Fibroblast of villous mesenchyme (primary cell): Measurements from ENCODE around the gene SP5. TPM values are rescaled to one million over a fixed set of nuclear protein-coding genes. Genes with fewer than 3 reads are reported as not detected.
"Not testable (repeated sequence)": the region's sequence is repeated elsewhere in the genome, so short reads cannot be mapped to it uniquely, and the experiment has no call there.

Experiments
- DNase-seq: peaks from one replicate; pipeline ENCODE4 v3.0.0-alpha.2; 2010; ENCODE audit warnings: low read depth
- H3K4me3 ChIP-seq: 2 replicates; pipeline ENCODE4 v1.5.1; 2011; ENCODE audit warnings: low read depth, mild to moderate bottlenecking, low read length
- total RNA-seq: library from RNA; depleted of rRNA; stranded (reverse); fragments of >200 nt; gene quantifications from 2 replicates; pipeline ENCODE4 v1.2.3, GENCODE V29; 2012
- TF ChIP-seq, protein P1 (sequence below): IDR thresholded peaks from 2 replicates; pipeline ENCODE4 v1.5.1; 2012; ENCODE audit warnings: low read depth, mild to moderate bottlenecking, low read length; ENCODE audit not compliant: insufficient read depth

Gene SP5
- total RNA-seq, 1 donor = not detected

DNA sequence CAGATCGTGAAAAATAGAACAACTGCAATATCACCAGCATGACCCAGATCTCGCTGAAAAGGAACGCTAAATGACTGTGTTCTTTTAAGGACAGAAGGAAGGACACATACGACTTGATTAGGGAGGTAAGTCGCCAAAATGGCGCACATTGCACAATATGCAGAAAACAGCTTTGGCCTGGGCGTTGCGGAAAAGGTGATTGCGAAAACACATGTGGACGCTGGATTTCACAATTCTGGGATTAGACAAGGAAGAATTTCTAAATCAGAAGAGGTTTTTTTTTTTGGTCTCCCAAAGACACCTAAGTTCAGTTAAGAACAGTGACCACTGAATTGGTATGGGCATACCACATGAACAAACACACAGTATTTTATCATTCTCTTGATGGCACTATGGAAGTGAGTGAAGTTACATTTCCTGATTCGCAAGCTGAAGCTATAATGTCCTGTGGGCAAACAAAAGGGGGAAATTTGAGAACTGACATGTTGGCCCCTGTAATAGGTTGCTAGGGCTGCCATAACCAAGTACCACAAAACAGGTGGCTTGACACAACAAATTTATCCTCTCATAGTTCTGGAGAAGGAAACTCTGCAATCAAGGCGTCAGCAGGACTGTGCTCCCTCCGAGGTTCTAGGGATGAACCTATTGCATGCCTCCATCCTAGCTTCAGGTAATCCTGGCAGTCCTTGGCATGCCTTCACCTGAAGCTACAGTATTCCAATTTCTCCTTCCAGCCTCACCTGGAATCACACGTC lies 29.3 kb downstream of the SP5 start:
- DNase-seq = peak; percentile 90
- H3K4me3 ChIP-seq = no peak overlapping the region
- TF ChIP-seq, protein P1, sequence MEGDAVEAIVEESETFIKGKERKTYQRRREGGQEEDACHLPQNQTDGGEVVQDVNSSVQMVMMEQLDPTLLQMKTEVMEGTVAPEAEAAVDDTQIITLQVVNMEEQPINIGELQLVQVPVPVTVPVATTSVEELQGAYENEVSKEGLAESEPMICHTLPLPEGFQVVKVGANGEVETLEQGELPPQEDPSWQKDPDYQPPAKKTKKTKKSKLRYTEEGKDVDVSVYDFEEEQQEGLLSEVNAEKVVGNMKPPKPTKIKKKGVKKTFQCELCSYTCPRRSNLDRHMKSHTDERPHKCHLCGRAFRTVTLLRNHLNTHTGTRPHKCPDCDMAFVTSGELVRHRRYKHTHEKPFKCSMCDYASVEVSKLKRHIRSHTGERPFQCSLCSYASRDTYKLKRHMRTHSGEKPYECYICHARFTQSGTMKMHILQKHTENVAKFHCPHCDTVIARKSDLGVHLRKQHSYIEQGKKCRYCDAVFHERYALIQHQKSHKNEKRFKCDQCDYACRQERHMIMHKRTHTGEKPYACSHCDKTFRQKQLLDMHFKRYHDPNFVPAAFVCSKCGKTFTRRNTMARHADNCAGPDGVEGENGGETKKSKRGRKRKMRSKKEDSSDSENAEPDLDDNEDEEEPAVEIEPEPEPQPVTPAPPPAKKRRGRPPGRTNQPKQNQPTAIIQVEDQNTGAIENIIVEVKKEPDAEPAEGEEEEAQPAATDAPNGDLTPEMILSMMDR = no peak

DNA sequence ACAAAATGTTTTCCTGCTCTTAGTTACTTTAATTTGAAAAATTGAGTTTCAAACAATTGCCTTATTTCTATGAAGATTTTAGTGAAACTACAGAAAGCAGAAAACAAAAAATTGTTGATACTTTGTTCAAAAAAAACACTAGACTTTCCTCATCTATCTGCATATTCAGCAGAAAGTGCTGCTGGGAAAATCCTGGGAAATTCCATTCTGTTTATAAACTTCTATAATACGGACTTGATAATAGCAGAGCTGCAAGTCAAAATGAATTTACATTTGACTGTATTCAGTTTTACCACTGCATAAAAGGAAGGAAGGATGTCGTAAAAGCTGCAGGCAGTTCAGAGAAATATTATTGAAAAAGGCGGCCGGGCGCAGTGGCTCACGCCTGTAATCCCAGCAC lies 30.2 kb downstream of the SP5 start:
- TF ChIP-seq, protein P1 = no peak
- no peak overlapping the region for H3K4me3 ChIP-seq
- no peak for DNase-seq

DNA sequence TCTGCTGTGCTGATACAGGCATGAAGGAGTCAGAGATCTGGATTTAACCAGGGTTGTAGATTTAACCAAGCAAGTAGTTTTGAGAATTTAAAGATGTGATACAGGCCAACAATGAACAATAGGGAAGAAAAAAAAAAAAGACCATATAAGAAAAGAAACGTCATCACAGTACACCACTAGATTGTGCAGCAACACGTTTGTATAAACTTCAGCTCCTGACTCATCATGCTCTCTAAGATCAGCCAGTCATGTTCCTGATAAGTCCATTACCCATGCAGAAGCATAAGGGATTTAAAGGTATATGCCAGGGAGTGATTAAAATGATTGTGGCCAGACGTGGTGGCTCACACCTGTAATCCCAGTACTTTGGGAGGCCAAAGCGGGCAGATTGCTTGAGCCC lies 32.8 kb downstream of the SP5 start:
- TF ChIP-seq, protein P1 = no peak
- no peak overlapping the region for H3K4me3 ChIP-seq
- peak; percentile 66 for DNase-seq

DNA sequence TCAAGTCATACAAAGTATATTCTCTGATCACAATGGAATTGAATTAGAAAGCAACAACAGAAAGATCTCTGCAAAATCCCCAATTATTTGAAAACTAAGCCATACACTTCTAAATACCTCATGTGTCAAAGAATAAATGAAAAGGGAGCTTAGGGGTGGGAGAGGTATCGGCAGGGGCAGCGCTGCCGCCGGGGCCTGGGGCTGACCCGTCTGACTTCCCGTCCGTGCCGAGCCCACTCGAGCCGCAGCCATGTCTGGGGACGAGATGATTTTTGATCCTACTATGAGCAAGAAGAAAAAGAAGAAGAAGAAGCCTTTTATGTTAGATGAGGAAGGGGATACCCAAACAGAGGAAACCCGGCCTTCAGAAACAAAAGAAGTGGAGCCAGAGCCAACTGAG lies 36.4 kb downstream of the SP5 start:
- not testable (repeated sequence) for H3K4me3 ChIP-seq, DNase-seq

DNA sequence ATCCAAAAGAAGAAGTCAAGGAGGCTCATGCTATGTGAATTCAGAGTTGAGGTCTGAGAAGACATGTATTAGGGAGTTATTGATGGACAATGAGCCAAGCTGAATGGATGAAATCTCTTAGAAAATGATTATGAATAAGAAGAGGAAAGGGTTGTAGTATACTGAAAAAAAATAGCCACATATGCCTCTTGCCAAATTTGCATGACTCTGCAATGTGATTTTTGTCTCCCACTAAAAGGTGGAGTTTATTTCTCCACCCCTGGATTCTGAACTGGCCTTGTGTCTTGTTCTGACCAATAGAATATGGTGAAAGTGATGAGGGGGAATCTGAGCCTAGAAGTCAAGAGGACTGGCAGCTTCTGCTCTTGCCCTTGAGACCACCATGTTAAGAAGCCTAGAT lies 46.4 kb downstream of the SP5 start:
- TF ChIP-seq, protein P1 = no peak
- no peak overlapping the region for H3K4me3 ChIP-seq
- no peak for DNase-seq

DNA sequence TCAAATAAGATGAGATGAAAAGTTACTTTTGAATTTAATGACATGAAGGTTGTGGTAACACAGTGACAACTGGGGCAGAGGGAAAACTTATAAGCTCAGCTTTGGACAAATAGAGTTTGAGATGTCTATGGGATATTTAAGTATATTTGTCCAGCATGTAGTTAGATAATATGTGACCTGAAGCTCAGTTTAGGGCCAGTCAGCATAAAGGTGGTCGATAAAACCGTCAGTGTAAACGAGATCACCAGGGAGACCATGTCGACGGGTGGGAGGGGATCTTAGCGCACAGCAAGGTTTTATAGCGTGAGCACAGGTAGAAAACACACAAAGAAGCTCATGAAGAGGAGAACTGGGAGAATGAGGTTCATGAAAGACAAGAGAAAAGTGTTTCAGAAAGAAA lies 47.6 kb downstream of the SP5 start:
- TF ChIP-seq, protein P1 = no peak
- no peak overlapping the region for H3K4me3 ChIP-seq
- no peak for DNase-seq

DNA sequence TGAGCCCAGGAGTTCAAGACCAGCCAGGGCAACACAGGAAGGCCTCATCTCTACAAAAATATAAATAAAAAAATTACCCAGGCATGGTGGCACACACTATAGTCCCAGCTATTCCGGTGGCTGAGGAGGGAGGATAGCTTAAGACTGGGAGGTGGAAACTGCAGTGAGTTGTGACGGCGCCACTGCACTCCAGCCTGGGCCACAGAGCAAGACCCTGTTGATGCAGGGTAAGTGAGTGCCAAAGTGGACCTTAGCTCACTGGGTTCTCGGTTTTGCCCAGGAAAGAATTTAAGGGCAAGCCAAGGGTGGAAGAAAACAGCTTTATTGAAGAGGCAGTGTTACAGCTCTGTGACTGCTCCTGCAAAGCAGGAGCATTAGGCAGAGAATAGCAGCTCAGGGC lies 48.1 kb downstream of the SP5 start:
- no peak overlapping the region for H3K4me3 ChIP-seq
- TF ChIP-seq, protein P1 = no peak
- DNase-seq = no peak
